ENCODE data around the gene OSBPL8.

Gene OSBPL8

DNA sequence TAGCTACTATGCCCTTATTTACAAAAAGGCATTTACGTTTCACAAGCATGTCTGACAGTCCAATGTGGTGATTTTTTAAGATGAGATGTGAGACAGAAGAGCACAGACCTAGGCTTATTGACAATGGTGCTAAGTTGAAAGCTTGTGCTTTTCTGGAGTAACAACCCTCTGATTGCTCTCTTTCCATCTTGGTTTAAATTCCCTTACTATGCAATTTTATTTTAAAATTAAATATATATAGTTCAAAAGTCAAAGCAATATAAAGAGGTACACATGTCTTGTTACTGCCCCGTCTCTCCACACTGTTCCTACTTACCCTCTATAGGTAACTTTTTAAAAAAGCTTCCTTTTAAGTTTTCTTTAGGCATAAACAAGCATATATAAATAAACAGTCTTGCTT lies 172.0 kb downstream of the OSBPL8 start:
- H3K27ac ChIP-seq, result peak overlapping the region; percentile 39
- TF ChIP-seq, protein P1, sequence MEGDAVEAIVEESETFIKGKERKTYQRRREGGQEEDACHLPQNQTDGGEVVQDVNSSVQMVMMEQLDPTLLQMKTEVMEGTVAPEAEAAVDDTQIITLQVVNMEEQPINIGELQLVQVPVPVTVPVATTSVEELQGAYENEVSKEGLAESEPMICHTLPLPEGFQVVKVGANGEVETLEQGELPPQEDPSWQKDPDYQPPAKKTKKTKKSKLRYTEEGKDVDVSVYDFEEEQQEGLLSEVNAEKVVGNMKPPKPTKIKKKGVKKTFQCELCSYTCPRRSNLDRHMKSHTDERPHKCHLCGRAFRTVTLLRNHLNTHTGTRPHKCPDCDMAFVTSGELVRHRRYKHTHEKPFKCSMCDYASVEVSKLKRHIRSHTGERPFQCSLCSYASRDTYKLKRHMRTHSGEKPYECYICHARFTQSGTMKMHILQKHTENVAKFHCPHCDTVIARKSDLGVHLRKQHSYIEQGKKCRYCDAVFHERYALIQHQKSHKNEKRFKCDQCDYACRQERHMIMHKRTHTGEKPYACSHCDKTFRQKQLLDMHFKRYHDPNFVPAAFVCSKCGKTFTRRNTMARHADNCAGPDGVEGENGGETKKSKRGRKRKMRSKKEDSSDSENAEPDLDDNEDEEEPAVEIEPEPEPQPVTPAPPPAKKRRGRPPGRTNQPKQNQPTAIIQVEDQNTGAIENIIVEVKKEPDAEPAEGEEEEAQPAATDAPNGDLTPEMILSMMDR (IDR thresholded peaks at IDR 0.05), result no peak
- TF ChIP-seq ZFX (IDR thresholded peaks at IDR 0.05; ENCODE audit: borderline replicate concordance), result no peak

DNA sequence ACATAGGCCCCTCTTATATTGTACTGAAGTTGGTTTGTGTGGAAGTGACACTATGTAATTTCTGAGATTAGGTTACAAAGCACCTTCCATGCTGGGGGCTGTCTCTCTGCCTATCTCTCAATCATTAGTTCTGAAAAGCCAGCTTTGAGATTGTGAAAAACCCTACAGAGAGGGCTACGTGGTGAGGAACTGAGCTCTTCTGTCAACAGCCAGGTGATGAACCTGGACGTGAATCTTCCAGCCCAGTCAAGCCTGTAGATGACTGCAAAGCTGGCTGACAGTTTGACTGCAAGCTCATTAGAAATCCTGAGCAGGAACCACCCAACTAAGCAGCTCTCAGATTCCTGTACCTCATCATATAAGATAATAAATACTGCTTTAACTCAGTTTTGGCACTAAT lies 175.0 kb downstream of the OSBPL8 start:
- no peak for TF ChIP-seq ZFX (IDR thresholded peaks at IDR 0.05; ENCODE audit: borderline replicate concordance)
- TF ChIP-seq, protein P1 (IDR thresholded peaks at IDR 0.05), result no peak
- H3K27ac ChIP-seq, result peak overlapping the region; percentile 10; the same call in 1 of the 2 replicates

DNA sequence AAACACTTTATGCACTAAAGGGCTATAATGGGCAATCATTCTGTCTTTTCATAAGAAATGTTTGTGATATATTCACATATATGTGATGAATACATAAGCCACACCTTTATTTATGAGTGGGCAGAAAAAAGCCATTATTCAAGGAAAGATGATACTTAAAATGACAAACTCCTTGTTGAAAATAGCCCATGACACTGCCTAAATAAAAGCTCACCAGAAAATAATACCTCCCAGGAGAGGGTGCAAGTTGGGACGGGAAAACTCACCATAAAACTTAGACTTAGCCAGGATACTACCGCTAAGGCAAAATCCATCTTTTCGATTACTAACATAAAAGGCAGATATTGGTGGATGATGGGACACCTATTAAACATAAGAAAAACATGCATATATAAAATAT lies 175.6 kb downstream of the OSBPL8 start:
- H3K27ac ChIP-seq, result peak overlapping the region; percentile 10
- TF ChIP-seq ZFX (IDR thresholded peaks at IDR 0.05; ENCODE audit: borderline replicate concordance), result no peak
- TF ChIP-seq, protein P1 (IDR thresholded peaks at IDR 0.05), result no peak

DNA sequence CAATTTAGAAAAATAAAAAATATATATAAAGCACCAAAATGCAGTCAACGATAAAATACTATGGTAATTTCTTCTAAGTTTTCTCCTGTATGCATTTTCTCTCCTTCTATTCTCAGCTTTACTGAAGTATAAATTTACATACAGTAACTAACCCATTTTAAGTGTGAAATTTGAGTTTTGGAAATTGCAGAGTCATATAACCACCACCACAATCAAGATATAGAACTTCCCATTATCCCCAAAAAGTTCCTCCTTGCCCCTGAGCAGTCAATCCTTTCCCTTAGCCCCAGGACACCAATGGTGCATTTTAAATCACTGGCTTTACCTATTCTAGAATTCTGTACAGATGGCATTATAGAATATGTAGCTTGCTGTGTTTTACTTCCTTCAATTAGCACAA lies 180.3 kb downstream of the OSBPL8 start:
- H3K27ac ChIP-seq, result no peak overlapping the region
- no peak for TF ChIP-seq ZFX (IDR thresholded peaks at IDR 0.05; ENCODE audit: borderline replicate concordance)
- TF ChIP-seq, protein P1 (IDR thresholded peaks at IDR 0.05), result no peak

DNA sequence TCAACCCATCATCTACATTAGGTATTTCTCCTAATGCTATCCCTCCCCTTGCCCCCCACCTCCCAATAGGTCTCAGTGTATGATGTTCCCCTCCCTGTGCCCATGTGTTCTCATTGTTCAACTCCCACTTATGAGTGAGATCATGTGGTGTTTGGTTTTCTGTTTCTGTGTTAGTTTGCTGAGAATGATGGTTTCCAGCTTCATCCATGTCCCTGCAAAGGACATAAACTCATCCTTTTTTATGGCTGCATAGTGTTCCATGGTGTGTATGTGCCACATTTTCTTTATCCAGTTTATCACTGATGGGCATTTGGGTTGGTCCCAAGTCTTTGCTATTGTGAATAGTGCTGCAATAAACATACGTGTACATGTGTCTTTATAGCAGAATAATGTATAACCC lies 182.7 kb downstream of the OSBPL8 start:
- peak overlapping the region; percentile 71 for H3K27ac ChIP-seq

DNA sequence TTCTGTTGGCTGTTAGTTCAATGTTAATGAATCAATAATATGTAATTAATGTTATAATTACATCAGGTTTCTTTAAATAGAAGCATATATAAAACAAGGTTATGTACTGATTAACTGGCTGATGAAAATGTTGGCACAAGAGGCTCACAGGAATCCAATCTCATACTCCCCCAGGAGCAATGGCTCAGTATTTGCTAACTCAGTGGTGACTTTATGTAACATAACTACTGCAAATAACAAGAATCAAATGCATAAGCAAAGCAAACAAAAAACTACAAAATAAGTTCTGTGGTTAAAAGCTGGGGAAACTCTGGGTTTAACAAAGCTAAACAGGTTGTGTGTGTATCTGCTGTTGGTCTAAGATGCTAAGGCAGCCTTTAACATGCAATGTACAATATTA lies 183.6 kb downstream of the OSBPL8 start:
- TF ChIP-seq, protein P1 (IDR thresholded peaks at IDR 0.05), result no peak
- TF ChIP-seq ZFX (IDR thresholded peaks at IDR 0.05; ENCODE audit: borderline replicate concordance), result no peak
- H3K27ac ChIP-seq, result peak overlapping the region; percentile 71

DNA sequence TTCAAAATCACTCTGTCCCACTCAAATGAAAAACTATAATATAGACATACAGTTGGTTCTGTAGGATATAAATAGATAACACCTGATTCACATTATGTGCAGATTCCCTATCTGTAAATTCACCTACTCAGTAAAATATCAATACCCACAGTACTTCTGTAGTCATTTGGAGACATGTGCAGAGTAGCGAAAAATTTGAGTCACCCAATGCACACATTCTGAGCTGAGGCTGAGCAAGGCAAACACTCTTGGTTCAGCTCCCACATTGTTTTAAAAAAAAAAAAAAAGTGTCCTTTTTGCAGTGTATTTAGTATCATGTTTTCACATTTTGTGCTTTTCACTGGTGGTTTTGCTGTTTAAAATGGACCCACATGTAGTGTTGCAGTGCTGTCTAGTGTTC lies 184.1 kb downstream of the OSBPL8 start:
- H3K27ac ChIP-seq, result peak overlapping the region; percentile 71
- TF ChIP-seq, protein P1 (IDR thresholded peaks at IDR 0.05), result no peak
- TF ChIP-seq ZFX (IDR thresholded peaks at IDR 0.05; ENCODE audit: borderline replicate concordance), result no peak

DNA sequence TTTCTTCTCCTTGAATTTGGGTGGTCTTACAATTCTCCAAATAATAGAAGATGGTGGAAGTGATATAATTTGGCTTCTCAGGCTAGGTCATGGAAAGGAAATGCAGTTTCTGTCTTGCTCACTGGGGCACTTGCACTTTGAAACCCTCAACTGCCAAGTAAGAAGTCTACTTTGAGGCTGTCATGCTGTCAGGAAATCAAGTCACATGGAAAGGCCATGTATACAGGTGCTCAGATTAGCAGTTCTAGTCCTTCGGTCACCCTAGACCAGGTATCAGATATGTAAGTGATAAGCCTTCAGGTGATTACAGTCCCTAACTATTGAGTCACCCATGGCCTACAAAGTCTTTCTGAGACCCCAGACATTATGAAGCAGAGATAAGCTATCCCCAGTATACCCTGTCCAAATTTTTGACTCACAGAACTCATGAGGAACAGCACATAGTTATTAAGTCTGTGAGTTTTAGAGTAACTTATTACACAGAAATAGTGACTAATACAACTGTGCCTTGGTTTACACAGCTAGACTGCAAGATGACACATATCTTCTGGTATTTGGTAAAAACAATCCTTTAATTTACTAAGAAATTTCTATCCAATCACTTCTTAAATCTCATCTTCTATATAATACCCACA lies 185.1 kb downstream of the OSBPL8 start:
- TF ChIP-seq ZFX (IDR thresholded peaks at IDR 0.05; ENCODE audit: borderline replicate concordance), result no peak
- TF ChIP-seq, protein P1 (IDR thresholded peaks at IDR 0.05), result no peak

More for the DNA sequence above, 185.1 kb downstream of the OSBPL8 start:
- no peak overlapping the region for H3K27ac ChIP-seq

Data from 22Rv1 (cell line).